Retinal pigment epithelial cell (primary cell): ENCODE measurements around the gene PRRX1.

ENCODE experiments used
- DNase-seq: peaks from one replicate; pipeline ENCODE4 v3.0.0-alpha.2; 2010; ENCODE audit warnings: low read depth
- H3K4me3 ChIP-seq: 2 replicates; pipeline ENCODE4 v1.5.1; 2011; ENCODE audit warnings: mild to moderate bottlenecking, low read length, control low read depth, moderate library complexity
- TF ChIP-seq, protein P1 (sequence below): conservative IDR thresholded peaks from 2 replicates; pipeline ENCODE4 v1.5.1; 2011; ENCODE audit warnings: low read depth, low read length, control low read depth, inconsistent platforms

Gene PRRX1

GRCh38 chr1:170664093-170664827 lies at the start of gene PRRX1:
Gene PRRX1, plus strand, starts transcription at chr1:170664131. Its CDS starts 88 bp downstream, at chr1:170664219.
- peak within 1 kb of the TSS; percentile 93 for H3K4me3 ChIP-seq
- DNase-seq, result no peak
- TF ChIP-seq, protein P1, sequence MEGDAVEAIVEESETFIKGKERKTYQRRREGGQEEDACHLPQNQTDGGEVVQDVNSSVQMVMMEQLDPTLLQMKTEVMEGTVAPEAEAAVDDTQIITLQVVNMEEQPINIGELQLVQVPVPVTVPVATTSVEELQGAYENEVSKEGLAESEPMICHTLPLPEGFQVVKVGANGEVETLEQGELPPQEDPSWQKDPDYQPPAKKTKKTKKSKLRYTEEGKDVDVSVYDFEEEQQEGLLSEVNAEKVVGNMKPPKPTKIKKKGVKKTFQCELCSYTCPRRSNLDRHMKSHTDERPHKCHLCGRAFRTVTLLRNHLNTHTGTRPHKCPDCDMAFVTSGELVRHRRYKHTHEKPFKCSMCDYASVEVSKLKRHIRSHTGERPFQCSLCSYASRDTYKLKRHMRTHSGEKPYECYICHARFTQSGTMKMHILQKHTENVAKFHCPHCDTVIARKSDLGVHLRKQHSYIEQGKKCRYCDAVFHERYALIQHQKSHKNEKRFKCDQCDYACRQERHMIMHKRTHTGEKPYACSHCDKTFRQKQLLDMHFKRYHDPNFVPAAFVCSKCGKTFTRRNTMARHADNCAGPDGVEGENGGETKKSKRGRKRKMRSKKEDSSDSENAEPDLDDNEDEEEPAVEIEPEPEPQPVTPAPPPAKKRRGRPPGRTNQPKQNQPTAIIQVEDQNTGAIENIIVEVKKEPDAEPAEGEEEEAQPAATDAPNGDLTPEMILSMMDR, result no peak

- no peak for DNase-seq
- no peak overlapping the region for H3K4me3 ChIP-seq
- TF ChIP-seq, protein P1, result no peak
These were observed 46.2 kb upstream of the PRRX1 start for GRCh38 chr1:170617591-170618330.

DNA sequence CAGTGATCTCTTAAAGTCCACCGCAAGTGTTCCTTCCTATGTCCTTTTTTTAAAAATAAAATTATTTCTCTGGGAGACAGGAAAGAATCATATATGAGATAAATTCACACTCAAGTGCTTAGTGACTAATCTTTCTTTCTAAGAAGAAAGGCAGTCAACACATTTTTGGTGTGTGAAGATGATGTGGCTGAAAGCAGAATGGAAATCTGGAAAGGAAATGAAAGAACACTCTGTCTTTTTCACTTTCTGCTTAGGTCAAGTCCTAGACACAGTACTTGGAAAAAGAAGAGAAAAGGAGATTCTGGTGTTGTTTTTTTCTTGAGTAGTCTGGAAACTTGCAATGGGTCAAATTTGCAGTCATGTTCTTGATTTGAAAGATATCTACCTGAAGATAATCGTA lies 45.5 kb upstream of the PRRX1 start:
- DNase-seq, result no peak

DNA sequence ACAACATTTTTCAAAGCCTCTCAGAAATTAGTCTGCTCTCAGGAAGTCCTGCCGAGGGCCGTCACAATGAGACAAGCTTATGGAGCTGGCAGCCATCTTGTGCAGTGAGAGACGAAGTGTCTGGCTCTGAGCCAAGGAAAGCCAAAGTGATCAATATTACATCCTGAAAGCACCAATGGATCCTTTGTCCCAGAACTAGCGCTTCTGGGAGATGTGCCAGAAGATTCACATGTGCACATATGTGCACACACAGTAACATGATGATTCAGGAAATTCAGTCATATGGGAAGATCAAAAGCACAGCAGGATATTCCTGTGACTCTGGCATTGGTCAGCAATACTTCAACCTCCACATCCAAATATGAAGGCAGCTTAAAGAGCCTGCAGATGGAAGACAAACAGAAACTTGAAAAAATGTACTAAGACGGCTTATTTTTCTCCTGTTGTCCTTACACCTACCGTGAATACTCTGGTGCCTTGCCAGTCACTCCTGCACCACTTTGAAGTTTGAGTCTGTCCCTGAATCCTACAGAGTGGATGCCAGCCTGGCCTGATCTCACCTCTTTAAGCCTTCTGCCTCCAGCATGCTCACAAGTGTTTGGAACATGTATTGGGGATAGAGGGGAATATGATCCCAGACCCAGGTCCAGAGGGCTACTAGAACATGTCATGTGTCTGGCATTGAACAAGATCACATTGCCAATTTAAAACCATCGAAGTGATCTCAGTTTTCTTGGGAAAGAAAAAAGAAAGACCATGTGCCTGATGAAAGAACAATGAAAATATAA lies 44.5 kb upstream of the PRRX1 start:
- no peak for DNase-seq
- TF ChIP-seq, protein P1, result no peak
- no peak overlapping the region for H3K4me3 ChIP-seq

More for the DNA sequence above, 45.5 kb upstream of the PRRX1 start:
- TF ChIP-seq, protein P1, result no peak
- no peak overlapping the region for H3K4me3 ChIP-seq

DNA sequence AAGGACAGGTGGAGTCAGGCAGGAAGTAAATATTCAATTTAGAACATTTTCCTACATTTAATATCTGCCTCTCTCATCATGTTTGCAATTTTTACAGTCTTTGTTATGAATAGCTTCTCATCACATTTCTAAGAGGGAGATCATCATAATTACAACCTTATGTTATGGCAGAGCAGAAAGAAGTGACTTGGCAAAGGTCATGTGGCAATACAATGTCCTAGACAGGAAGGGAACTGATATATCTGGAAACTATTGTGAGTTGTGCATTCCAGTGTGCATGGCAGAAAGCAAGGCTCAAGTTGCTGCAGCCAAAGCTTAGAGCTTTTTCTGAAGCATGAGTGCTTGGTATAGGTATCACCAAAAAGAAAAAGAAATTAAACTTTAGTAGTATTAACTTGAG lies 43.8 kb upstream of the PRRX1 start:
- no peak overlapping the region for H3K4me3 ChIP-seq
- TF ChIP-seq, protein P1, result no peak
- DNase-seq, result no peak

- DNase-seq, result no peak
- no peak overlapping the region for H3K4me3 ChIP-seq
- TF ChIP-seq, protein P1, result no peak
These were observed 40.8 kb upstream of the PRRX1 start for GRCh38 chr1:170623171-170623570.
